GM04504 (cell line): ENCODE results near the gene C1QTNF6.
"Not testable (repeated sequence)": the region's sequence is repeated elsewhere in the genome, so short reads cannot be mapped to it uniquely, and the experiment has no call there.

Experiments
- DNase-seq: peaks from one replicate; pipeline ENCODE4 v3.0.0-alpha.2; 2012; ENCODE audit warnings: low read depth

C1QTNF6 gene

DNA sequence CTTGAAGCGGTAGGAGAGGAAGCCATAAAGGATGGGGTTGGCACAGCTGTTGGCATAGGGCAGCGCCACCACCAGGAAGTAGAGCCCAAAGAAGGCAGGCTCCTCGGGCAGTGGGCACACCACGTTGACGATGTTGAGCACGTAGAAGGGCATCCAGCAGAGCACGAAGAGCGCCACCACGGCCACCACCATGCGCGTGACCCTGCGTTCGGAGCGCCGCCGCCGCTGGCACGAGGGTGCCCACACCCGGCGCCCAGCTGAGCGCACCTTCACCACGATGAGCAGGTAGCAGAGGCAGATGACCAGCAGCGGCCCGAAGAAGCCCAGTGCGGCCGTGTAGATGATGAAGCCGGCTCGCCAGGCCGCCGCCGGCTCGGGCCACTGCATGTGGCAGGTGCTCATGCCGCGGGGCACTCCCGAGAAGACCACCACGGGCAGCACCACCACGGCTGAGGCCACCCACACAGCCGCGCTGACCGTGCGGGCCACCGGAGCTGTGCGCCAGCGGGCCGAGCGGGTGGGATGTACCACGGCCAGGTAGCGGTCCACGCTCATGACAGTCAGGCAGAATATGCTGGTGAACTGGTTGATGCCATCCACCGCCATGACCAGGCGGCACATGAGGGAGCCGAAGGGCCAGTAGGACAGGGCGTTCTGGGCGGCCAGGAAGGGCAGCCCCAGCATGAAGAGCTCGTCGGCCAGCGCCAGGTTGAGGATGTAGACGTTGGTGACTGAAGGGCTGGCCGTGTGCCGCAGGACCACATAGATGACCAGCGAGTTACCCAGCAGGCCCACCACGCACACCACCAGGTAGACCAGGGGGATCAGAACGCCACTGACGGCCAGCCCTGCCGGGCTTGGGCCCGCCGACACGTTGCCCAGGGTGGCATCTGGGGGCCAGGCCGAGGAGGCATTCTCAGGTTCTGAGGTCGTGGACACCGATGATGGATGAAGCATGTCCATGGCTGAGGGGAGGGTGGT is 19.1 kb upstream of the C1QTNF6 start:
- no peak for DNase-seq

DNA sequence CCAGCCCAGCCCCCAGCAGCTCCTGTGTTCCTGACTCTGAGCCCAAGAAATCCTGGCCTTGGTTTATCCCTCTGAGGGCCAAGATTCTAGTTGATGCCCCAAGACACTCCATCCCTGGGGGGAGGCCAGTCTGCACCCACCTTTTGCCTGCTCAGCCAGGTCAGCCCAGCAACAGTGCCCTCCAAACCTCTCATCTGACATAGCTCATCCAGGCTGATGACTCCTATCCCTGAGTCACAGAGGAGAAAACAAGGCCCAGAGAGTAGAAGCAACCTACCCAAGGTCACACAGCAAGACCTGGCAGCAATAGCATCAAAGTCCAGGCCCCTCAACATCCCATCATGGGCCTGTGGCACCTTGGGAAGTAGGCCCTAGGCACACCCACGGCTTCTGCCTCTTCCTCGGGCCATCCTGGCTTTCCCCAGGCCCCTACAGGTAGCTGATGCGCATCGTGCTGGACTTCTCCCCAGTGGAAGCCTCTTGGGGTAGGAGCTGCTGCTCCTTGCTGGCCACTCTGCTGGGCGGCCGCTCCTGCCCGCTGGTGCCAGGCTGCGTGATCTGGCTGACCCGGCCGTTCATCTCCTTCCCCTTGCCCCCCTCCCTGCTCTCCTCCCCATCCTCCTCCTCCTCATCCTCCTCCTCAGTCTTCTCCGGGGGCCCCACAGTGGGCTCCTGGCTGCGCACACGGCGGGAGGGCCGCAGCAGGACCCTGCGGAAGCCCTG is 18.2 kb upstream of the C1QTNF6 start:
- no peak for DNase-seq

GRCh38 chr22:37205046-37205445 is 17.0 kb upstream of the C1QTNF6 start:
- no peak for DNase-seq

DNA sequence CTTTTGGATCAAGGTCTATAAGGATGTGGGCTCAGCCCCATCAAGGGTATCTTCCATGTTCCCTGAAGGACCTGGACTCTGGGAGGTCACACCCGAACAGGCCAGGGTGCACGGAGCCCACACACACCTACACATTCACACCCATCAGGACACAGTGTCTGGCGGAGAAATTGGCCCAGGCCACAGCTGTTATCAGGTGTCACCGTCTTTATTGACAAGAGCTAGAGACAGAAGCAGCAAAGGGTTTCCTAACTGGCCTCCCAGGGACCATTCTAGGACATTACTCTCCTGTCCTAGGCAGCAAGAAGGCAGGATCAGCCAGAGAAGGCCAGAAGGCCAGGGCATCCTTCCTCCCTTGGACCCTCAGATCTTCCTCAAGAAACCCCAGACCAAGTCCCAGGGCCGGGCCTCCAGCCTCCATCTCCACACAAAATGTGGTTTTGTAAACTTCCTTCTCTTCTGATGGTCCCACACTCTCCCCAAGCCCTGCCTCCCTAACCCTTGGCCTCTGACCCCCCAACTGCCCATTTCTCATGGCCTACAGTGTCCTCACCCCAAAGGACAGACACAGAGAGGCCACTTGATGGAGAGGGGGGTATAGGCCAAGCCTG is 16.1 kb upstream of the C1QTNF6 start:
- DNase-seq, result no peak

- DNase-seq, result no peak
Observed at GRCh38 chr22:37203354-37204044, 15.5 kb upstream of the C1QTNF6 start.

- no peak for DNase-seq
Observed at GRCh38 chr22:37202716-37203115, 14.7 kb upstream of the C1QTNF6 start.

DNA sequence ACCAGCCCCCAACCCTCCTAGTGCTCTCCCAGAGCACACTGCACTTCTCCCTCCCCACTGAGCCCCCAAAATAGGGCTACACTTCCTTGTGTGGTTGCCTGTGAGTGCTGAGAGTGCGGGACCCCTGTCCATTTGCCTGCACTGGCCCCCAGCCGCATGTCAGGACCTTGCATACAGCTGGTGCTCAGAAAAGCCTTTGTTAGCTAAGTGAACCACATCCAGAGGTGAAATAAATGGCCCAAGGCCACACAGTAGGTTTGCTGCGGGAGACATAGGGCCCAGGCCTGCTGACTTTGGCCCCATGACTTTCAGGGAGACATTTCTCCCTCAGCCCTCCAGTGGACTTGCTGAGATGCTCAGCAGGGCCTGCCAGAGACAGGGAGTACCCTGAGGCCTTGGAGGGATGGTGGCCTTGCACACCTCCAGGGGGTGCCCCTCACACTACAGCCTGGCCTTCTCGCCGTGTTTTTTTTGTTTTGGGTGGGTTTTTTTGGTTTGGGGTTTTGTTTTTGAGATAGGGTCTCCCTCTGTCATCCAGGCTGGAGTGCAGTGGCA is 14.0 kb upstream of the C1QTNF6 start:
- no peak for DNase-seq

- DNase-seq, result not testable (repeated sequence)
Observed at GRCh38 chr22:37201443-37201820, 13.4 kb upstream of the C1QTNF6 start.

DNA sequence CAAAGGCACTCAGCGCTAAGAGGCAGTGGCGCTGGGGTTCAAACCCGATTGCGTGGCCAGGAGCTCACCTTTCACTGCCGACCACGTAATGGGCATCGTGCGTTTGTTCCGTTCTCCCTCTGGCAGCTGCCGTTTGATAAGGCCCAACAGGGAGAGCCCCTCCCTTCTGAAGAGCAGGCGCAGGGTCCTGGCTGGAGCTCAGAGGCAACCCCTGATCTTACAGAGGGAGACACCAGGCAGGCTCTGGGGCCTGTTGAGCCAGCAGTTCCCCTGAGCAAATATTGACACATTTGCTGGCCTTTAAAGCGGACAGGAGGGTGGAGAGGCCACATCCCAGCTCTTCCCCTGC is 11.7 kb upstream of the C1QTNF6 start:
- DNase-seq, result no peak

- DNase-seq, result peak; percentile 94
Observed at GRCh38 chr22:37199103-37199759, 11.2 kb upstream of the C1QTNF6 start.

DNA sequence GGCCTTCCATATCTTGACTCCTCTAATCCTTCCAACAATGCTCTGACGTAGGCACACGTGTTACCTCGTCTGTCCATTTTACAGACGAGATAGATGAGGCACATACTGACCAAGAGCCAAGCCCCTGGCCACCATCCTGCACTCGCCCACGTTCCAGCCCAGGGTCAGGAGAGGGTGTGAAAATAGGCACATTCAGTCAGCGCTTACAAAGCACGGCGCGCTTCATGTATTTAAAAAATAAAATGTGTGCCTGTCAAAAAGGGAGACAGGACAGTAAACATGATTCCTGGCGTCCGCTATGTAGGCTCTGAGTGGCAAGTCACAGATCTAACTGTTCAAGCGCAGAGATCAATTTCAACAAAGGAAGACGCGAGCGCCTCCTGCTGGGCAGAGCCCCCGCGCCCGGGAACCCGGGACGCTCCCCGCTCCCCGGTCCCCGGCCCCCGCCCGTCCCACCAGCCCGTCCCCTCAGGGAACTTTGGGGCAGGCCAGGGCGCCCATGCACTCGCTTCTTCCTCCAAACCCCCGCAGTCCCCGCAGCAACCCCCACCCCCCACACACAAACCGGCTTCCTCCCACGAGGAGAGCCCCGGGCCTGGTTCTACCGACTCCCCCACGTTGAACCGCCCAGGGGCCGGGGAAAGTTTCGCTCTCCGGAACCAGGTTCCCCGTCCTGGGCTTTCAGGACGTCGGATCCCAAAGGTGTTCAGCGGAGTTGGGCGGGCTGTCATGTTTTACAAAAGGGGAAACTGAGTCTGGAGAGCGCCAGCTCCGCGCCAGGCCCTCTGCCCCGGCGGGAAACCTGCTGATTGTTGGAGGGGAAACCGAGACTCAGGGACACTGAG is 10.4 kb upstream of the C1QTNF6 start:
- DNase-seq, result no peak

- no peak for DNase-seq
Observed at GRCh38 chr22:37197451-37198257, 9.6 kb upstream of the C1QTNF6 start.

- peak; percentile 89 for DNase-seq
Observed at GRCh38 chr22:37196539-37197450, 8.7 kb upstream of the C1QTNF6 start.

DNA sequence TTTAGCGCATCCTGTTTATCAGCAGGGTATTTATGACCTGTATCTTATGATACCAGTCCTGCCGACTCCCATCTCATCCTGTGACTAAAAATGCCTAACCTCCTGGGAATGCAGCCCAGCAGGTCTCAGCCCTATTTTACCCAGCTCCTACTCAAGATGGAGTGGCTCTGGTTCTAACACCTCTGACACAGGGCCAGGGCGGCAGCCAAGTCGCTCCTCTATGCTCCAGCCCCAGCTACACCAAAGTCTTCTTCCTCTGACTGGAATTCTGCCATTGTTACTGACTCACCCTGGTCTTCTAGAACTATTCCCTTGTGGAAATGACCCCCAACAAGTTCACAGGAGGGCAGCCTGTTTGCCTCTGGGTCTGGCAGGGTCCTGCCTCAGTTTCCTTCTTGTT is 7.9 kb upstream of the C1QTNF6 start:
- DNase-seq, result no peak

- DNase-seq, result no peak
Observed at GRCh38 chr22:37194750-37195149, 6.7 kb upstream of the C1QTNF6 start.

DNA sequence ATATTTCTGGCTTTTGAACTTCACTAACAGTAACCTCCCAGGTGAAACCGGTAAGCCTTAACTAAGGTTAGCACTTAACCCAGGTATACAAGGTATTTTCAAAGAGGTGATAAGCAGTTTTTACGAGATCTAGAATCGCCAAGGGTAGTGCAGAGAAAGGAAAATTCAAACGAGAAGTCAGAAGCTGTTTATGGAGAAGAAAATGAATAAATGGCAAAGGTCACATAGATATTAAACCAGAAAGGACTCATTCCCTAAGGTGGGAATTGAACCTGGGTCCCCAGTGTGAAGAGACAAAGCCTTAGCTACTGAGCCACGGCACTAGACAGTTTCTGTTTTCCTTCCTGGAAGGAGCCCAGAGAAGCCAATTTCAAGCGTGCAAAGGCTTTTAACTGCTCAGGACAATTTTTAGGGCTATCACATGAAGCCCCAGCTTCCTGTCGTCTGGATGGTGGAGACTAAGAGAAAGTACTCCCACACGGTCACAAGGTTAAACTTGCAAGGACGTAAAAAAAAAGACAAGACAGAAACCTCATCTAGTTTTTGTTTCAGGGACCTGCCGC is 5.7 kb upstream of the C1QTNF6 start:
- DNase-seq, result no peak

GRCh38 chr22:37192741-37193140 is 4.7 kb upstream of the C1QTNF6 start:
- DNase-seq, result no peak

DNA sequence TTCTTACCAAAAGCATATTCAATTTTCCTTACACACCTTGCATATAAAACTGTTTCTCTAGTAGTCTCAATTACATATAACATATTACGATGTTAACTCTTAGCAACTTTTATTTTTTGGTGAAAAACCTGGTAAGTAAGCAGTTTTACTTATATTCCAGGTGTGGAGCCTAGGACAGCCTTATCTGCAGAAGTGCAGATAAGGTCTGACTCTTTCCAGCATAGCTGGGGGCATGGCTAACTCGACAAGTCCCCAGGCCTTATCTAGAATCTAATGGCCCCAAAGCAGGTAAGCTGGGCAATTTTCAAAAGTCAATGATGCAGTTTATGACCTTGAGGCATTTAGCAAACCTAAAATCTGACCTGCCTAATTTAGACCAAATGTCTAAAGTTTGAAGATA is 4.2 kb upstream of the C1QTNF6 start:
- no peak for DNase-seq
